Panc1 (cell line): ENCODE results near the gene IQSEC1. TPM values are rescaled to one million over a fixed set of nuclear protein-coding genes. Genes with fewer than 3 reads are reported as not detected.

Experiments used
- ATAC-seq: fragments of 200-7000 bp; cut with Tn5 transposase; 2 replicates; pipeline ENCODE4 v1.9.1; 2020; ENCODE audit warnings: mild to moderate bottlenecking, moderate library complexity
- BruUV-seq: library from RNA; stranded (reverse); fragments of 400-500 nt; replicated peaks from 2 replicates; lab custom pipeline; 2021; lab: Mats Ljungman, UMichigan
- CTCF ChIA-PET: fragments of 300-600 bp; sonication (Branson Sonifier 250); formaldehyde crosslinking; loops from one replicate; lab custom pipeline; 2022; ENCODE audit warnings: antibody characterized with exemption; lab: Charles Lee
- POLR2A ChIA-PET: fragments of 300-600 bp; sonication (Branson Sonifier 250); formaldehyde crosslinking; loops from one replicate; lab custom pipeline; 2022; ENCODE audit warnings: antibody characterized with exemption; lab: Charles Lee
- DNase-seq: peaks from one replicate; pipeline ENCODE4 v3.0.0-alpha.2; 2010; ENCODE audit warnings: low read depth, low spot score
- H3K27ac ChIP-seq: 2 replicates; pipeline ENCODE4 v1.5.1; 2011; ENCODE audit warnings: mild to moderate bottlenecking, low read length, inconsistent platforms
- H3K27me3 ChIP-seq: fragments of 200-500 bp; sonication (Bioruptor generic); 2 replicates; pipeline ENCODE4 v1.6.0; 2014; ENCODE audit warnings: low read length, inconsistent platforms; ENCODE audit not compliant: control insufficient read depth, insufficient read depth
- H3K36me3 ChIP-seq: fragments of 200-500 bp; sonication (Bioruptor generic); 2 replicates; pipeline ENCODE4 v1.5.1; 2014; ENCODE audit warnings: inconsistent platforms, mild to moderate bottlenecking, low read length, moderate library complexity; ENCODE audit not compliant: control insufficient read depth, insufficient read depth
- H3K4me1 ChIP-seq: 2 replicates; pipeline ENCODE4 v1.5.1; 2011; ENCODE audit warnings: inconsistent platforms, mild to moderate bottlenecking, low read length, moderate library complexity; ENCODE audit not compliant: control insufficient read depth, insufficient read depth
- H3K4me3 ChIP-seq, 2 experiments: 2 replicates each; pipeline ENCODE4 v1.5.1; 2011 to 2012; ENCODE audit warnings: low read depth in 2 of 2, low read length in 2 of 2, mild to moderate bottlenecking in 2 of 2, inconsistent platforms in 1 of 2, moderate library complexity in 1 of 2
- H3K9me3 ChIP-seq: fragments of 200-500 bp; sonication (Bioruptor generic); 2 replicates; pipeline ENCODE4 v1.5.1; 2014; ENCODE audit warnings: low read depth, mild to moderate bottlenecking, inconsistent platforms, low read length, moderate library complexity; ENCODE audit not compliant: control insufficient read depth, insufficient read depth
- POLR2AphosphoS5 ChIP-seq: IDR thresholded peaks from 2 replicates; pipeline ENCODE4 v1.6.1; 2012; ENCODE audit warnings: mild to moderate bottlenecking, low read depth, low read length, moderate library complexity
- SIN3A ChIP-seq: IDR thresholded peaks from 2 replicates; pipeline ENCODE4 v1.6.1; 2012; ENCODE audit warnings: low read depth, mild to moderate bottlenecking, low read length, moderate library complexity, borderline replicate concordance; ENCODE audit not compliant: insufficient read depth
- TCF7L2 ChIP-seq: IDR thresholded peaks from 2 replicates; pipeline ENCODE4 v1.6.1; 2011; ENCODE audit warnings: mild to moderate bottlenecking, low read depth, low read length, inconsistent platforms
- in situ Hi-C: cut with HindIII; loops from 2 replicates; pipeline ENCODE4 v1.10.0; 2016; ENCODE audit warnings: low sequenced_read_pairs, low pct_unique_long_range_greater_than_20kb
- intact Hi-C: fragments of 100-400 bp; cut with micrococcal nuclease; formaldehyde crosslinking; loops from one replicate; pipeline ENCODE4 v1.10.0; 2022; ENCODE audit not compliant: unreplicated experiment
- total RNA-seq: library from RNA; stranded (reverse); gene quantifications from one replicate; pipeline ENCODE4 v1.2.1, GENCODE V29; 2021; ENCODE audit not compliant: unreplicated experiment
- TF ChIP-seq, protein P1 (sequence below): fragments of 450-650 bp; IDR thresholded peaks from 2 replicates; pipeline ENCODE4 v1.5.1; 2017; ENCODE audit warnings: mild to moderate bottlenecking
- TF ChIP-seq, protein P2 (sequence below), 2 experiments: IDR thresholded peaks; 2 replicates each; pipeline ENCODE4 v1.6.1; 2011 to 2012; ENCODE audit warnings: low read depth in 2 of 2, control low read depth in 1 of 2, low read length in 1 of 2, mild to moderate bottlenecking in 1 of 2, moderate library complexity in 1 of 2; ENCODE audit not compliant: insufficient read depth in 1 of 2

Gene IQSEC1
- total RNA-seq, 1 experiment from 2014 or later, result 28.4 TPM

DNA sequence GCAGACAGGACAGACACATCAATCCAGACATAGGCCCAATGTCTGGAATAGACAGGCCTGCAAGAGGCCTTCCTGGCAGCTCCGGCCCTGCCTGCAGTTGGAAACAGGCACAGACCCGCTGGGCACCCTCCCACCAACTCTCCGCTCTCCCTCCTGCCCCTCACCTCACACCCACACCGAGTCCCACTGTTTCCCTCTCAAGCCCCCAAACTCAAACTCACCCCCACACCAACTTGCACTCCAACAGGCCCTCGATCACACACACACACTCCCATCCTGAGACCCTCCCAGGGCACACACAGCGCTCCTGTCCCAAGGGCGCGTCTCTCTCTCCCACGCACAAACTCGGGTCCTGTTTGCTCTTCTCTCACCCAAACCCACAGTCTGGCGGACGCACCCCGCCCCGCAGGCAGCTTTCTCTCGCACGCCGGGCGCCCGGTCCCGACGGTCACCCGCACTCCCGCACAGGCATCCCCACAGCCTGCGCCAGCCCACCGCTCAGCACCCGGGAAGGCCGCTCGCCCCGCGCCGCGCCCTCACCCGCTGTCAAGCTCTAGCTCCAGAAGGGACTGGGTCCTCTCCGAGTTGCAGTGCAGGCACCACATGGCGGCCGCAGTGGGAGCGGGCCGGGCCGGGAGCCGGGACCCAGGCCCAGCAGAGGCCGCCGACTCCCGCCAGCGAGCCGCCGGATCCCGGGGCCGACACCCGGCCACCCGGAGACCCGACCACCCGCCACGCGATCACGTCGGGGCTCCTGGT, 106.2 kb downstream of the IQSEC1 start:
- Histone ChIP-seq H3K9me3 (no peaks in the 10 kb centered on the region), H3K27me3 (no peaks in the 10 kb centered on the region), H3K36me3 (no peaks in the 10 kb centered on the region), H3K4me1 (peaks cover 4% of the 10 kb centered on the region; the same call in 1 of the 2 replicates), H3K27ac (no peak overlapping the region), H3K4me3 (peak overlapping the region; percentile 57 to 67)
- no peak for TF ChIP-seq TCF7L2
- TF ChIP-seq POLR2AphosphoS5, result no peak
- TF ChIP-seq SIN3A, result no peak
- TF ChIP-seq, protein P1, sequence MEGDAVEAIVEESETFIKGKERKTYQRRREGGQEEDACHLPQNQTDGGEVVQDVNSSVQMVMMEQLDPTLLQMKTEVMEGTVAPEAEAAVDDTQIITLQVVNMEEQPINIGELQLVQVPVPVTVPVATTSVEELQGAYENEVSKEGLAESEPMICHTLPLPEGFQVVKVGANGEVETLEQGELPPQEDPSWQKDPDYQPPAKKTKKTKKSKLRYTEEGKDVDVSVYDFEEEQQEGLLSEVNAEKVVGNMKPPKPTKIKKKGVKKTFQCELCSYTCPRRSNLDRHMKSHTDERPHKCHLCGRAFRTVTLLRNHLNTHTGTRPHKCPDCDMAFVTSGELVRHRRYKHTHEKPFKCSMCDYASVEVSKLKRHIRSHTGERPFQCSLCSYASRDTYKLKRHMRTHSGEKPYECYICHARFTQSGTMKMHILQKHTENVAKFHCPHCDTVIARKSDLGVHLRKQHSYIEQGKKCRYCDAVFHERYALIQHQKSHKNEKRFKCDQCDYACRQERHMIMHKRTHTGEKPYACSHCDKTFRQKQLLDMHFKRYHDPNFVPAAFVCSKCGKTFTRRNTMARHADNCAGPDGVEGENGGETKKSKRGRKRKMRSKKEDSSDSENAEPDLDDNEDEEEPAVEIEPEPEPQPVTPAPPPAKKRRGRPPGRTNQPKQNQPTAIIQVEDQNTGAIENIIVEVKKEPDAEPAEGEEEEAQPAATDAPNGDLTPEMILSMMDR, result no peak
- TF ChIP-seq, protein P2, sequence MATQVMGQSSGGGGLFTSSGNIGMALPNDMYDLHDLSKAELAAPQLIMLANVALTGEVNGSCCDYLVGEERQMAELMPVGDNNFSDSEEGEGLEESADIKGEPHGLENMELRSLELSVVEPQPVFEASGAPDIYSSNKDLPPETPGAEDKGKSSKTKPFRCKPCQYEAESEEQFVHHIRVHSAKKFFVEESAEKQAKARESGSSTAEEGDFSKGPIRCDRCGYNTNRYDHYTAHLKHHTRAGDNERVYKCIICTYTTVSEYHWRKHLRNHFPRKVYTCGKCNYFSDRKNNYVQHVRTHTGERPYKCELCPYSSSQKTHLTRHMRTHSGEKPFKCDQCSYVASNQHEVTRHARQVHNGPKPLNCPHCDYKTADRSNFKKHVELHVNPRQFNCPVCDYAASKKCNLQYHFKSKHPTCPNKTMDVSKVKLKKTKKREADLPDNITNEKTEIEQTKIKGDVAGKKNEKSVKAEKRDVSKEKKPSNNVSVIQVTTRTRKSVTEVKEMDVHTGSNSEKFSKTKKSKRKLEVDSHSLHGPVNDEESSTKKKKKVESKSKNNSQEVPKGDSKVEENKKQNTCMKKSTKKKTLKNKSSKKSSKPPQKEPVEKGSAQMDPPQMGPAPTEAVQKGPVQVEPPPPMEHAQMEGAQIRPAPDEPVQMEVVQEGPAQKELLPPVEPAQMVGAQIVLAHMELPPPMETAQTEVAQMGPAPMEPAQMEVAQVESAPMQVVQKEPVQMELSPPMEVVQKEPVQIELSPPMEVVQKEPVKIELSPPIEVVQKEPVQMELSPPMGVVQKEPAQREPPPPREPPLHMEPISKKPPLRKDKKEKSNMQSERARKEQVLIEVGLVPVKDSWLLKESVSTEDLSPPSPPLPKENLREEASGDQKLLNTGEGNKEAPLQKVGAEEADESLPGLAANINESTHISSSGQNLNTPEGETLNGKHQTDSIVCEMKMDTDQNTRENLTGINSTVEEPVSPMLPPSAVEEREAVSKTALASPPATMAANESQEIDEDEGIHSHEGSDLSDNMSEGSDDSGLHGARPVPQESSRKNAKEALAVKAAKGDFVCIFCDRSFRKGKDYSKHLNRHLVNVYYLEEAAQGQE (IDR thresholded peaks at IDR 0.05; ENCODE audit: insufficient read depth in 1 of 2, low read depth in 2 of 2, low read length in 1 of 2), result no peak
- POLR2A ChIA-PET, result interaction anchor here (0.6 to 0.7 kb wide), 2 partner anchors 23 to 487 kb away, joined by 3 to 8 read pairs; no protein-coding TSS in a partner anchor
- BruUV-seq, result no TSS peak
- in situ Hi-C loops, result no loop called here
- DNase-seq (no peak), ATAC-seq (peak; percentile 55)
- CTCF ChIA-PET, result interaction anchor here (0.6 kb wide), 1 partner anchor 78 kb away, joined by 5 read pairs; no protein-coding TSS in a partner anchor
- intact Hi-C loops, result no loop called here

DNA sequence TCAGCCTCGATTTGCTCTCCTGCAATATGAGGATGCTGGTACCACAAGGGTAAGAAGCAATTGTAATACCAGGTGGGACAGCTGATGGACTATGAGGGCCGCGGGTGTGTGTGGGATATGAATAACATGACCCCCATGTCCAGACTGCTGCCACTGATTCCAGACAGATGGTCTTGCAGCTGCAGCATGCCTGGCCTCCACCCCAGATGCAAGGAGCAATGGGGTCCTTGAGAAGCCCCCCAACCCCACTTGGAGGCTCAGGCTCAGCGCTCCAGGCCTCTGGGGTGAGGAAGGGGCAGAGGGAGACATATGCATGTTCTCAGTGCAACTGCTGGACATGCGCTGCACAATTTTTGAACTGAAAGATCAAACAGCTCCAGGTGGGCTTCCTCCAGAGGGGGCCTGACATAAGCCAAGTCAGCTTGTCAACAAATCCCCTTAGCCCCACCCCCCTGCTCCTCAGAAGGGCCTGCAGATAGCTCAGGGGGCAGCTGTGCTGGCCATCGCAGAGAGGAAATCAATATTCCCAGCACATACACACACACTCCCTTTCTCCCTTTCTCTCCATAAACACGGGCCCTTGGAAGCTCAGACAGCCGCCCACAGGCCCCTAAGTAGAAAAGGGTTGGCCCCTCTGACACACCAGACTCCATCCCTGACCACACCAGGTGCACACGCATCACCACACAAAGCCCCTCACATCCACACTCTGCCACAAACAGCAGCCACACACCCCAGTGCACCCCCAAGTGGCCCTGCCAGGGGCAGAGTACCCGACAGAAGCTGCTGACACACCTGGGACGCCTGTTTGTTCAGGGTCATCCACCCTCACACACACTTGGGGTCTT, 107.0 kb downstream of the IQSEC1 start:
- H3K36me3 ChIP-seq, result no peaks in the 10 kb centered on the region
- in situ Hi-C loops (no loop called here), intact Hi-C loops (no loop called here)
- no peak for DNase-seq
- CTCF ChIA-PET, result interaction anchor here (0.6 kb wide), 1 partner anchor 77 kb away, joined by 5 read pairs; no protein-coding TSS in a partner anchor
- peak overlapping the region; percentile 57 to 67 for H3K4me3 ChIP-seq
- ATAC-seq, result no peak
- no peaks in the 10 kb centered on the region for H3K27me3 ChIP-seq
- no peaks in the 10 kb centered on the region for H3K9me3 ChIP-seq
- no TSS peak for BruUV-seq
- H3K27ac ChIP-seq, result no peak overlapping the region
- POLR2A ChIA-PET, result no interaction called here
- TF ChIP-seq, protein P1, result no peak
- H3K4me1 ChIP-seq, result peaks cover 4% of the 10 kb centered on the region; the same call in 1 of the 2 replicates
